Renal cortex interstitium (tissue), 11 donors: ENCODE data around the gene ZBTB7B. TPM values are rescaled to one million over a fixed set of nuclear protein-coding genes. Genes with fewer than 3 reads are reported as not detected.

Source experiments
- DNase-seq, 11 donors: peaks; one replicate each; pipeline ENCODE4 v3.0.0-alpha.2; 2013; ENCODE audit warnings: low read depth in 9 of 11, low spot score in 4 of 11; ENCODE audit errors: extremely low read depth in 1 of 11
- polyA plus RNA-seq, 3 donors: library from polyadenylated mRNA; unstranded; fragments of 120-200 nt; gene quantifications; one replicate each; pipeline ENCODE4 v1.2.1, GENCODE V29; 2013; ENCODE audit not compliant: insufficient read length in 3 of 3

Gene ZBTB7B
- polyA plus RNA-seq, 3 donors, result 12.6 to 18.6 (median 14.5) TPM

- no peak for DNase-seq
Observed at GRCh38 chr1:155043793-155044192, 41.2 kb downstream of the ZBTB7B start.

- no peak for DNase-seq
Observed at GRCh38 chr1:155044365-155044764, 41.8 kb downstream of the ZBTB7B start.

- DNase-seq, result peak in 3 of 11 donors; percentile 34 to 51 (median 41)
Observed at GRCh38 chr1:155044812-155045657, 42.4 kb downstream of the ZBTB7B start.

DNA sequence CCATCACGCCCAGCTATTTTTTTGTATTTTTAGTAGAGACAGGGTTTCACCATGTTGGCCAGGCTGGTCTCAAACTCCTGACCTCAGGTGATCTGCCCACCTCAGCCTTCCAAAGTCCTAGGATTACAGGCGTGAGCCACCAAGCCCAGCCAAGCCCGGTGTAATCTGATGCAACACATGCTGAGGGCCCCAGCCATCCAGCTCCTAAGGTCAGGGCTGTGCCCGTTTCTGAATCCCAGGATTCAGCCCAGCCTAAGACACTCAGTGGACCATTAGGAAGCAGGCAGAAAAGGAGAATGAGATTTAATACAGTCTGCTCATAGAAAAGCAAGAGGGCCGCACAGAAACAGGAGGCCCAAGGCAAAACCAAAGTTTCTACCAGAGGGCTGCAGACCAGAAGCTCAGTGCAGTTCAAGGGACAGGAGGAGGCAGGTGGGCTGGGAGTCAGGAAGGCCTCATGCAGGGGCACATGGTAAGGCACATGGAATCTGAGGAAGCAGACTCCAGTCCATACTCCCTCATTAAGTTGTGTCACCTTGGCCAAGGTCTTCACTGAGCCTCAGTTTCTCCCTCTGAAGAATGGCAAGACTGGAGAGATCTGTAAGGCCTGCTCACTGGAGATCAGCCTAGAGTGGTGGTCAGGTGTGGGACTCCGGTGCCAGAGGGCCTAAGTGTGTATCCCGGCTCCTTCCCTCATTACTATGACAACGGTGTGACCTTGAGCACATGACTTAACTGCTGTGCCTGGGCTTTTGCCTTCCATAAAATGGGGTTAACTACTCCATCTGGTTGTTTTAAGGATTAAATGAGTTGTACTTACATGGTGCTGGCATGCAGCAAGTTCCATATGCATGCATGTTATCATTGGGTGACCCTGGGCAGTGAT is 46.1 kb downstream of the ZBTB7B start:
- DNase-seq, result no peak

DNA sequence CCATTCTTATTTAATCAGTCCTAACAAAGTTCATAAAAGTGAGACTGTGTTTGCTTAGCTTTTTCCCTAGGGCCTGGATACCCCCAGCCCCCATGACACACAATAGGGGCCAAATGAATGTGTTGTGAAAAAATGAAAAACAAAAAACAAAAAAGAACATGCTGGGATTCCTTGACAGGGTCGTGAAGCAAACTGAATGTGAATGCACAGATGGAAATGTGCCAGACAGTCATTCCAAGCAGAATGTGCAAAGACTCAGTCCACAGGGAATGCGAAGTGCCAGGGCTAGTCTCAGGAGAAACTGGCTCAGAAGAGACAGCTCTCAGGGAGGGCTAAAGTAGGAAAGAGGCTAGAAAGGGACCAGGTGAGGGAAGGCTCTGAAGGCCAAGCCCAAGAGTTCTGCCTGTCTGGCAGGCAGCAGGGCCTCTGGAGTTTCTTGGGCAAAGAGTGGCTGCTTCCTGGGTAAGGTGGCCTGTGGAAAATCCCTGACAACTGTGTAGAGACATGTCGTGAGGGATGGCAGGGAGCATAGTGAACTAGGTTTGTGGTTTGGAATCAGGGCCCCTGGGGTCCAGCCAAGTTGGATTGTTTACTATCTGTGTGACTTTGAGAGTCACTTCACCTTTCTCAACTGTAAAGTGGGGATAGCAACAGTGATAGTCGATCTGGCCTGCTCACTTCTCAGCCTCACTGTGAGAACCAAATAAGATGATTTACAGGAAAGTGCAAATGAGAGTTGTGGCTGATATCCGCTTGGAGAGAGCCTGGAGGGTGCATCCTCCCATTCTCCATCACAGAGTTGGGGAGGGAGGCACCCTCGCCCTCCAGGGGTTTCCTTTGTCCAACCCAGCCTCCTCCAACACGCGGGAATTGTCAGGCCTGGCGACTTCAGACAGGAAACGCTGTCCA is 47.3 kb downstream of the ZBTB7B start:
- no peak for DNase-seq

DNA sequence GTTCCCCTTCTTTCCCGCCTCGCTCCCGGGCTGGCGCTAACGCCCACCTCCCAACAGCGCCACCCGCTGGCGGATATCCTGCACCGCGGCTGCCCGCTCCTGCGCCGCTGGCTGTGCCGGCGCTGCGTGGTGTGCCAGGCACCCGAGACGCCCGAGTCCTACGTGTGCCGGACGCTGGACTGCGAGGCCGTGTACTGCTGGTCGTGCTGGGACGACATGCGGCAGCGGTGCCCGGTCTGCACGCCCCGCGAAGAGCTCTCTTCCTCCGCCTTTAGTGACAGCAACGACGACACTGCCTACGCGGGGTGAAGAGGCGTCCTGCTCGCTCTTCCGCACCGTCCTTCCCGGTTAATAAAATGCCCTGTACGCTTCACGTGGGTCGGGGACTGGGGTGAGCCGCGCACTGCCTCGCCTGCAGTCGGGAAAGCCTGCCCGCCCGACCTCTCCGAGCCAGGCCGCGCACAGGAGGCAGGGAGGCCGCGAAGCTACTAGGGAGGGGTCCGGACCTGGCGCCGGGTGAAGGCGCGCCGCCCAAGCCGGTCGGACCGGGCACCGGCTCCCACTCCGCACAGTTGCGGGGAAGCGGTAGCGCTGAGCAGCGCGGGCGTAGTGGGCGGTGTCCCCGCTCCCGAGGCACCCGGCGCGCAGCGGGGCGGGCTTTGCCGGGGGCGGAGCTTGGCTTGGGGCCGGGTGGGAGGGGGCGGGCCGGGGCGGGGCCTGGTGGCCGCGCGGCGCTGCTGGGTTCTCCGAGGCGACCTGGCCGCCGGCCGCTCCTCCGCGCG is 48.1 kb downstream of the ZBTB7B start, which contains the start of gene ADAM15:
ADAM15 (plus strand) TSS at position 757 of the 782 bp plus-strand sequence. CDS start 71 bp downstream, outside the sequence.
- peak in 4 of 11 donors; percentile 59 to 72 (median 67) for DNase-seq

GRCh38 chr1:155051342-155051776 is 48.8 kb downstream of the ZBTB7B start:
- no peak for DNase-seq

DNA sequence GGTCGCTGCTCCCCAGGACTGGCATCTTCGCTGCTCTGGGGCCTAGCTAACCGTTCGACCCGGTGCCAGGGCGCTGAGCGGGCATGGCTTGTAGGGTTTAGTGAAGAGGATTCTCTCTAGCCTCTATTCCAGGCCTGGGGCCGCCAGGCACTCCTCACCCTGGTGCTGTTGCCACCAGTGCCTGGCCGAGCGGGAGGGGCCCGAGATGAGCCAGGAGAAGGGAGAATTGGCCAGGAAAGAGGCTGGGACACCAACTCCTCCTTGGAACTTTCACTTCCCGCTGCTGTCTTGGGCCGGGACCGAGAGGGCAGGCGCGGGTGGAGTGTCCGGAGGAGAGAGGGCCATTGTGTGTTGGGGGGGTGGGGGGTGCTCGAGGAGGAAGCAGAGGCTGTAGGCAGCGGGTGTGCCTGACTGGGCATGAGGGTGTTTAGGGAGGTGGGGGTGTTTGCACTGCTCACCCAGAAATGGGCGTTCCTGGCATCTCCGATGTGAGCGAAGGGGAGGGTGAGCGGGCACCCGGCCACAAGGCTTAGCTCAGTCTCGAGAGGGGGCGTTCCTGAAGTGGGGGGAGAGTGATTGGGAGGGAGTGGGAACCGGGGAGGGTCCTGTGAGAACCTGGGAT is 49.3 kb downstream of the ZBTB7B start:
- DNase-seq, result no peak

DNA sequence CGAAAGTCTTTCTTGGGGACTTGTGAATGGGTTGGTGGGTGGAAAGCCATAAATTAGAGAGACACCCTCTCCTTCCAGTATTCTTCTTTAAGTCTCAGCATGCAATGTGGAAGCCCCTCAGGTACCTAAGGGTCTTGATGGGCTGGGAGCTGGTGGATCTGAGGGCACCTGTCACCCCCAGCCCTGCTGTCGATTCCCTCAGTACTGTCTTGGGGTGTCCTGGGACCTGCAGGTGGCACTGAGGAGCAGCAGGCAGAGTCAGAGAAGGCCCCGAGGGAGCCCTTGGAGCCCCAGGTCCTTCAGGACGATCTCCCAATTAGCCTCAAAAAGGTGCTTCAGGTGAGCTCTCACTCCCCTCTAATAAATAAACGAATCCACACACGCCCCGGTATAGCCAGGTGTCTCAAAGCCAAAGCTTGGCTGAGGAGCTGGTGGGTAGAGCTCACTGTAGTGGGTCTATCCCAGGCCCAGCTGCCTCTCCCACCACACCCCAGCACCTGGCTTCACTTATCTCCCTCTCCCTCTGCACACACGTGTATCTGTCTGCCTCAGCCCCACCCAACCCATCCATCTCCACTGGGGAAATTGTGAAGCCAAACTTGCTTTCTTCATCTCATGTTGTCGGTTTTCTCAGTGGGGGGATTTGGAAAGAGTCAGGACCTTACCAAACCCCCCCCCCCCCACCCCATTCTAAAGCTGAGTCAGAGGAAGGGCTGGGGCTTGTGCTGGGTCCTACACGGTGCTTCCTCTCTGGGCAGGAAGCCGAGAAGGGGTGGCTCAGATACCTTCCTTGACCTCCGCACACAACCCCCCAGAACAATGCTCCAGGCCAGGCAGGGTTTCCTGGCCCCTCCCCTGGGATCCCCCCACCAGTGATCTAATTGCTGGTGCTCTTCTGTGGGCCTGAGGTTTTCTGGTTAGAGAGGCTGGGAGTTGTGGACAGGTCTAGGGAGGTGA is 50.1 kb downstream of the ZBTB7B start:
- no peak for DNase-seq

GRCh38 chr1:155053531-155054105 is 51.0 kb downstream of the ZBTB7B start:
- DNase-seq, result no peak

DNA sequence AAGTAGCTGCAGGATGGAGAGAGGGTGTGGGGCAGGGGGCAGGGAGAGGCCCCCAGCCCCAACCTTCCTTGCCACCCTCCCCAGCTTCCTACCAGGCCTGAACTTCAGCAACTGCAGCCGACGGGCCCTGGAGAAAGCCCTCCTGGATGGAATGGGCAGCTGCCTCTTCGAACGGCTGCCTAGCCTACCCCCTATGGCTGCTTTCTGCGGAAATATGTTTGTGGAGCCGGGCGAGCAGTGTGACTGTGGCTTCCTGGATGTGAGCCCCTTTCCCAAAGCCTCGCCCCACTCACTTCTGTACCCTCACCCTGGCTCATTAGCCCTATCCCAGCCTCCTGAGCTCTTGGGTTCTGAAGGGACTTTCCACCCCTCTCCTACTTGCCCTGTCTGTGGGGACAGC is 54.5 kb downstream of the ZBTB7B start:
- no peak for DNase-seq

DNA sequence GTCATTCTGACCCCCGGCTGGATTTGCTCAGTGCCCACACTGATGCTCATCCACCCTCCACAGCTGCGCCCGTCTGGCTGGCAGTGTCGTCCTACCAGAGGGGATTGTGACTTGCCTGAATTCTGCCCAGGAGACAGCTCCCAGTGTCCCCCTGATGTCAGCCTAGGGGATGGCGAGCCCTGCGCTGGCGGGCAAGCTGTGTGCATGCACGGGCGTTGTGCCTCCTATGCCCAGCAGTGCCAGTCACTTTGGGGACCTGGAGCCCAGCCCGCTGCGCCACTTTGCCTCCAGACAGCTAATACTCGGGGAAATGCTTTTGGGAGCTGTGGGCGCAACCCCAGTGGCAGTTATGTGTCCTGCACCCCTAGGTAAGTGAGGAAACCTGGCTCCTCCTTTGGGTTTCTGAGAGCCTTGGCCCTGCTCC is 55.2 kb downstream of the ZBTB7B start:
- no peak for DNase-seq

DNA sequence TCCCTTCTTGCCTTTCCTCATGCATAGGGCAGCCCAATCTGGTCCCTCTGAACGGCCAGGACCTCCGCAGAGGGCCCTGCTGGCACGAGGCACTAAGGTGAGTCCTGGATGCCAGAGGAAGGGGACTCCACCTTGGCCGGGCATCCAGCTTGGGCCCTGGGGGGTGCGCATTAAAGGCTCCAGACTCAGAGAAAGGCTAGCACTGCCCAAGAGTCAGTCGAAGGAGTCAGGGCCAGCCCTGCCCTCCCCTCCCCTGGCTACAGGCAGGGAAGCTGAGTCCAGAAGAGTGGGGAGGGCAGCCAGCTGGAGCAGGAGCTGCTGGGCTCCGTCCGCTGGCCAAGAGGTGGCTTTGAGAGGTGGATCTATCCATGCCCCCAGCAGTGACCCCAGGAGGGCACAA is 58.1 kb downstream of the ZBTB7B start:
- DNase-seq, result no peak

GRCh38 chr1:155061381-155062150 is 59.0 kb downstream of the ZBTB7B start:
- DNase-seq, result peak in 2 of 11 donors; percentile 78 to 83

DNA sequence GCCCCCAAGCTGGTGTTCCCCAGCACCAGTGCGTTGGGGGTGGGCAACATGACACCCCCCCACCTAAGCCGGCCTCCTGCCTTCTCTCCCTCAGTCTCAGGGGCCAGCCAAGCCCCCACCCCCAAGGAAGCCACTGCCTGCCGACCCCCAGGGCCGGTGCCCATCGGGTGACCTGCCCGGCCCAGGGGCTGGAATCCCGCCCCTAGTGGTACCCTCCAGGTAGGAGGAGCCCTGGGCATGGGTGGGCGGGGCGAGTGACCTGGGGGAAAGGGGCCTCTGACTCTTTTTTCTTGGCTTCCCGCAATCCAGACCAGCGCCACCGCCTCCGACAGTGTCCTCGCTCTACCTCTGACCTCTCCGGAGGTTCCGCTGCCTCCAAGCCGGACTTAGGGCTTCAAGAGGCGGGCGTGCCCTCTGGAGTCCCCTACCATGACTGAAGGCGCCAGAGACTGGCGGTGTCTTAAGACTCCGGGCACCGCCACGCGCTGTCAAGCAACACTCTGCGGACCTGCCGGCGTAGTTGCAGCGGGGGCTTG is 59.6 kb downstream of the ZBTB7B start:
- no peak for DNase-seq
